GOT3 (cell line): ENCODE data around the gene AK8.
"Not testable (repeated sequence)": the region's sequence is repeated elsewhere in the genome, so short reads cannot be mapped to it uniquely, and the experiment has no call there.

ENCODE experiments used
- DNase-seq: peaks from one replicate; lab custom pipeline; 2025; ENCODE audit warnings: mixed read lengths; lab: John Stamatoyannopoulos, UW

The AK8 gene

DNA sequence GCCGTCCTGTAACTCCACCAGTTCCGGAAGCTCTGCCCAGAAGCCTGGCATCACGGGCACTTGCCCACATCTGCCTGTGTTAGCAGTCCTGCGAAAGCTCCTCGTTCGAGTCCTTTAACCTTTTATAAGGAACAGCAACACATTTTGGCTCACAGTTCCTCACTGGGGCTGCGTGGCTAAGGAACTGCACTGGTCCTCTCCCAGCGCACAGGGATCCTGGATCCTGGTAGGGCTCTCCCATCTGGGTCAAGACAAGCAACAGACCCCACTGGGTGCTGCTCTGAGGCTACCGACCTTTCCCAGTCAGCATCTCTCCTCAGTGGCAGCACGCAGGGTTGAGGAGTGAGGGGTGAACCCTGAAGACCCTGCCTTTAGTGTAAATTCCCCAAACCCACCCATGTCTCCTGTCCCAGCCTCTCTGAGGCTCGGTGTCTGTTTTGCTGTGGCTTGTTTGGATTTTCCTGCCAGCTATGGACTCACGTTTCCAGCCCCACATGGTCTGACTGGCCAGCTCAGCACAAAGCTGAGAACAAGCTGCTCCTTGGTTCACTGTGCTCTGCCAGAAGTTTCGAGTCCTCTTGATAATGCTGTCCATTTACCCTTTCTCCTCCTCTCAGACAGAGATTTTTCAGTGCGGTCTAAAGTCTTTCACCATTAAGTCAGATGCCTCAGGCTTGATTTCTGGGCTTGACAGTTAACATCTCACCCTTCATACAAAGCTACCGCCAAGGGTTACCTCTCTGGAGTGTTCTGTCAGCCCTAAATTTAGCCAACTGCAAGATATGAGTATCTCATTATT lies 80.0 kb downstream of the AK8 start:
- DNase-seq, result no peak

DNA sequence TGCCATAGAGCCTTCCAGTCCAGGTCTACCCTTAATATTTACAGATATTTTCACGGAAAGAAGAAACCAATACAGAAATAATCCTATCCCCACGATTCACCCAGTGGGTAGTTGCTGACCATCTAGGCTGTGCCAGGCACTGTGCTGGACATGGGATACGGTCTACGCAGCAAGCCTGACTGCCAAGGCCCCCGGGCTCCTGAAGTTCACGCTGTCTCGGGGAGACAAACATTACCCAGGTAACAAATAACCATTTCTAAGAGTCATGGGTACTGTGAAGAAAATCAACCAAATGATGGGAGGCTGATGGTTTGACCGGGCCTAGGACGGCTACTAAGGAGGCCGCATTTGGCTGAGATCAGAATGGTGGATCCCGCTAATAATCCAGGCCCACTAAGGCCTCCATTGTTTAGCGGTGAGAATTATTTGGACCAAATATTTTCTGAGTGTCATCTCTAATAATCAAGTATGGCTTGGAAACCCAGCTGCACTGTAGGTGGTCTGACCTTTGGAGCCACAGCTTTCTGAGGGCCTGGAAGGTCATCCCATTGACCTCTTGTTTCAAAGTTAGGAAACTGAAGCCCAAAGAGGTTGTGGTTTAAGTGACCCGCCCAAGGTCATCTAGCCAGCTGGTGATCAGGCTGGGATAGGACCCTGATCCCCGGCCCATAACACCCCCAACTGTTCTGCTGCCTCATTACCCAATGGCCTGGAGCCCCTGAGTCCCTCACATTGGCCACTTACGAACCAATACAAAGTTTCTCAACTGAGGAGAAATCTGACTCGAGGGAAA lies 82.4 kb downstream of the AK8 start:
- no peak for DNase-seq

DNA sequence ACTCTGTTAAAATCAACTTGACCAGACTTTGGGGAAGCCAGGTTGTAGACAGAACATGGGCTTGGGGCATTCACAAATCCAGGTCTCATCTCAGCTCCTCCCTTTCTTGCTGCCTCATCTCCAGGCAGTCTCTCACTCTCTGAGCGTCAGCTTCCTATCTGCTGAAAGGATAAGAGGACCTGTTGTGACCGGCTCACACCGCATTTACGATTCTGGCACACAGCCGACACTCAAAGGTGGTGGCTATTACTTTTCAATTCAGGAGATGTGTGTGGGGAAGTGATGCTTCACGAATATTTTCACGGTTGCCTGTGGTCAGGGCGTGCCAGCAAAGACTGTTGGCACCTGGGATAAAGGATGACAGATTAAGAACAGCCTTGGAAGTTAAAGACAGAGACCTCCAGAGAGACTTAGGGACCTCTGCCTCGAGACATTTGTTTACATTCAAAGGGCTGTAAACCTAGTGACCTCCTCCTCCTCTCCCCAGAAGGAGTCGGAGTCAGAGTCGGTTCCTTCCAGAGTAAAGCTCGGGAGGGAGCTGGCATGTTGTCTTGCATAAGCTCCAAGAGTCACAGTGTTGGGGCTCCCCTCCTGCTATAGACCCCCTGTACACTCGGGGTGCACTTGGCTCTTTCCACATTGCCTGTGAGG lies 83.2 kb downstream of the AK8 start:
- no peak for DNase-seq

DNA sequence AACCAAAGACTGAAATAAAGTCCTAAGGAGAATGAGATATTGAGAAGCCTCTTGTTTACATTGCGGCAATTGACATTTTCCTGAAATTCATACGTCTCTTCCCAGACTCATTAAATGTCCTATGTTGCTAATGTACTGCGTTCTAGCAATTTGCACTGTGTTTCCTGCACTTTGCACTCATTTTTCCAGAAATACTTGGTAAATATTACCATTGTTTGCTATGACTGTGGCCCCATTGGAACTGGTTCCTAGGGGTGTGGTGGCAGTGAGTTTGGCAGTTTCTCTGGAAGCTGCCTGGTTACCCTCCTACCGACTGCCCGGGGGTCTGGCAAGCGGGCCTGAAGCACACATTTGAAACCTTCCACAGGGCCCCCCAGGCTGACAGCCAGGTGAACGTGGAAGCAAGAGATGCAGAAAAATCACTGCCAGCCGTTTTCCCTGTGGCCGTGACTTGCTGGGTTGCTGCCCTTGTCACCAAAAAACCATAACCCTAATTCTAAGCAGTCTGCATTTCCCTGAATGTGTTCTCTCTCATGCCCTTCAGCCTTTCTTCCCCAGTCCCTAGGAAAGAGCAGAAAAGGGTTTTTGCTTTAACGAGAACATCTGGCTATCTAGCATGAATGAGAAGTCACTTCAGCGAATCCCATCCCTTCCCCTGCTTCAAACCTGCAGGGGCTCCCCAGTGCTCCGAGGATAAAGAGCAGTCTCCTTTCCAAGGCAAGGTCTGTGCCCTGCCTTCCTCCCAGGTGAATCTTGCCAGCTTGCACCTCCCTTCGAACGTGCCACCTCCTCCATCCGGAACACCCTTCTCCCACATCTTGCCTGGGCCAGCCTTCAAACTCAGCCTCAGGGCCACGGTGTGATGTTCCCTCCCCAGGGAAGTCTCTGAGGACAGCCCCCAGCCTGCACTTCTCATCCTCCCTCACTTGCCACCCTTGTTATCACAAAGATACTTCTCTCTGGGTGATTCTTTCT lies 84.2 kb downstream of the AK8 start:
- DNase-seq, result no peak

DNA sequence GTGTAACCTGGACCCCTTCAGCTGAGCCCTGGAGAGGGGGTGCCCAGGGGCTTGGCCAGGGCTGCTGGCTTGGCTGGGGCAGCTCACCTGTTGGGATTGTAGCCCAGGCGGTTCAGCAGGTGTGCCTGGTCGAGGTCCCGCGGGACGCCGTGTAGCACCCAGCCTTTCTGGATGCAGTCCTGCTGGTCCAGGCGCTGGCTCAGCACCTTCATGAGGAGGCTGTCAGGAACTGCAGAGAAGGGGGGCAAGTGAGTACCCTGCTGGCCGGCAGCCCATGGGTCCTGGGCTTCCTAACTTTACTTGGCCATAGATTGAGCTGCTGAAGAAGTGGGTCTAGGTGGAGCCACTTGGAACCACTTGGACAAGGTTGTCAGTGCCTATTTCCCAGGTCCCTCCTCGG lies 85.5 kb downstream of the AK8 start:
- DNase-seq, result no peak

DNA sequence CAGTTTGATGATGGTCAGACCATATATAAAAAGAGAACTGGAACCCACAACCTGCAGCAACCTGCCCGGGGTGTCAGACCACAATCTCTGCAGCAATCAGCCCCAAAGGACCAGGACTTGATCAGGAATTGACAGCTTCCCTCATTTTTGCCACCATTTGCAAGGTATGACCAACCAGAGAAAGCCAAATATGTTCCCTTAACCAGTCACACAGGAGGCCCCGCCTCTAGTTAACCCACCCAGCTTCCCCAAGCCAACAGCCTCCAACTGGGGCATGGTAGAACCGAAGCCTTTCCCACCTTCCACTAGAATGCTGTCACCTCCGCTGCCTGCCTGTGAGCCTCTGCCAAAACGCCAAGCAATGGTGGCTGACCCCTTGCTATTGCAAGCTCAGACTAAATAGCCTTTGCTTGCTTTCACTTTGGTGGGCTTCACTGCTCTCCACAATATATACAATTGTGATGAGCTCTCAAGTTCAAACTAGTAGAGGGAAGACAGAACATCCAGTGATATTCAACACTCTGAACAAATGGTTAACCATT lies 86.3 kb downstream of the AK8 start:
- DNase-seq, result no peak

DNA sequence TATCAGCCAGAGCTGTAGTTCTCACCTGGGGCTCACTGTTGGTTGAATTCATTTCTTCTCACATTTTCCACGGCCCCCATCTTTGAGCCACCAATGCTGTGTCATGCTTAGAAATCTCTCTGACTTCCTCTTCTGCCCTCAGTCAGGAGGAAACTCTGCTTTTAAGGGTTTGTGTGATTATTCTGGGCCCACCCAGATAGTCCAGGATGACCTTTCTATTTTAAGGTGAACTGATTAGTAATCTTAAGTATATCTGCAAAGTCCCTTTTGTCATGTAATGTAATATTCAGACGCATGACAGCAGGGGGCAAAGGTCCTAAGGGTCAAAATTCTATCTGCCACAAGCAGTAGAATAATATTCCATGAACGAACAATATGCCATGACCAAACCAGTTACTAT lies 88.4 kb downstream of the AK8 start:
- DNase-seq, result no peak

DNA sequence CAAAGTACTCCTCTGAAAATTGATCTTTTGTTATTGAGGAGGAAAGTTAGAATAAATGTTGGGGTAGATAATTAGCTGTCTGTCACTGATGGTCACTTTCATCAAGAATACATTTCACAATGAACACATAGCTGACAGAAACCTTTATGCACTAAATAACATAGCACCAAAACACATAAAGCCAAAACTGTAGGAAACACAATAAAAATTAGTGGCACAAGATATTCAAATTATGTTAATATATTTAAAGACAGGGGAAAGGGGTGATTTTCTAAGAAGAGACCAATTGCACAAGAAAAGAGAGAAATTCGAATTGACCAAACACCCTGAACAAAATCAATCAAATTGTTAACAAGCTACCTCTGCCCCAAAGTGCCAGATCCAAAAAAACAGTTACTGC lies 89.7 kb downstream of the AK8 start:
- no peak for DNase-seq

DNA sequence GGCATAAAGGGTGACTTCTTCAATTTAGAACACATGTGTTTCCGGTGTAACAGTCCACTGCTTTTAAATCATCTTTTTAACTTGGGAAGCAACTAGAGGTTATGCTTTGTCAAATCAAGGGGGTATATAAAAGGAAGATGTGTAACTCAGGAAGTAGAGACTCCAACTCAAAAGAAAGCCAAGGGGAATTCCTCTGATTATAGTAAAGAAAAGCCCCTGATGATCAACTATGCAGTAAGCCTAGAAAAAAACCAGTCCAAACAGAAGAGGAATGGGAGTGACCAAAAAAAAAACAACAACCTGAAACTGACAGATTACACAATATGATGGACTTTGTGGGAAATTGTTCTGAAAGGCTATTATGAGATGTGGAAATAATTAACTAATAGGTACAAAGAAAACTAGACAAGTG lies 90.3 kb downstream of the AK8 start:
- DNase-seq, result no peak

DNA sequence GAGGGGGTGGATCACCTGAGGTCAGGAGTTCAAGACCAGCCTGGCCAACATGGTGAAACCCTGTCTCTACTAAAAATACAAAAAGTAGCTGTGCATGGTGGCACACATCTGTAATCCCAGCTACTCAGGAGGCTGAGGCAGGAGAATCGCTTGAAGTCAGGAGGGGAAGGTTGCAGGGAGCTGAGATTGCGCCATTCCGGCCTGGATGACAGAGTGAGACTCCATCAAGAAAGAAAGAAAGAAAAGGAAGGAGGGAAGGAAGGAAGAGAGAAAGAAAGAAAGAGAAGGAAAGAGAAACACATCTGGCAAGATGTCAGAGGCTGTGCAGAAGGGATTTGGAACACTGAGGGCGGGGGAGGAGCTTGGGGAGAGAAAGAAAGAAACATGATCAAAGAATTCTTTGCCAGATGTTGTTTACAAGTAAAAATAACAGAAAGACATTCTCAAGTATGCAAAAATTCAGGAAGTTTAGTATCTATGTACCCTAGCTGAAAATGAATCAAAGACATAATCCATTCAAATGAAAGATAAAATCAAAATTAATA lies 93.7 kb downstream of the AK8 start:
- DNase-seq, result no peak

DNA sequence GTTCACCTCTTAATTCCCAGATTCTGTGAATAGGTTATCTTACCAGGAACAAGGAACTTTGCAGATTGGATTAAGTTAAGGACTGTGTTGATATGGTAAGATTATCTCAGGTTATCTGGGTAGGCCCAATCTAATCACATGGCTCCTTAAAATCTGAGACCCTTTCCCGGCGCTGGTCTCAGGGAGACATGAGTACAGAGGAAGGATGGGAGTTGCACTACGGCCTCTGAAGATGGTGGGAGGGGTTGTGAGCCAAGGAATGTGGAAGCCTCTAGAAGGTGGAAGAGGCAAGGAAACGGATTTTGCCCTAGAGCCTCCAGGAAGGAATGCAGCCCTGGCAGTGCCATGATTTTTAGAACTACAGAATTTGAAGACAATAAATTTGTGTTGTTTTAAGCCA lies 95.1 kb downstream of the AK8 start:
- DNase-seq, result no peak

DNA sequence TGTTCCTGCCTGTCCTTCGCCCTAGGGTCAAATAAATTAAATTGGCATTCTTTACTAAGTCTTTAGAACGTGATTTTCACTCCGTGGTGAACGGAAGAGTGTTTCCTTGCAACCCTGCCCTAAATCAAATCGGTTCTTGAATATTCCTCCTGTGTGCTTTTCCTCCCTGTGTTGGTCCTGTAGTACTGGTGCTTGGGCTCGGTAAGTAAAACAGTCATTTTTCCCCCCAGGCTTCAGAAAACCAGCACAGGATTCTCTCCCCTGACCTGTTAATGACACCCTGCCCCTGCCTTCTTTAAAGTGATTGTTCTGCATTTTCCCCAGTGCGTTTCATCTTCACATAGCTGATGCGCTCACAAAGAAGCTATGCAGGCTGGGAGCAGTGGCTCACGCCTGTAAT lies 96.0 kb downstream of the AK8 start:
- no peak for DNase-seq

DNA sequence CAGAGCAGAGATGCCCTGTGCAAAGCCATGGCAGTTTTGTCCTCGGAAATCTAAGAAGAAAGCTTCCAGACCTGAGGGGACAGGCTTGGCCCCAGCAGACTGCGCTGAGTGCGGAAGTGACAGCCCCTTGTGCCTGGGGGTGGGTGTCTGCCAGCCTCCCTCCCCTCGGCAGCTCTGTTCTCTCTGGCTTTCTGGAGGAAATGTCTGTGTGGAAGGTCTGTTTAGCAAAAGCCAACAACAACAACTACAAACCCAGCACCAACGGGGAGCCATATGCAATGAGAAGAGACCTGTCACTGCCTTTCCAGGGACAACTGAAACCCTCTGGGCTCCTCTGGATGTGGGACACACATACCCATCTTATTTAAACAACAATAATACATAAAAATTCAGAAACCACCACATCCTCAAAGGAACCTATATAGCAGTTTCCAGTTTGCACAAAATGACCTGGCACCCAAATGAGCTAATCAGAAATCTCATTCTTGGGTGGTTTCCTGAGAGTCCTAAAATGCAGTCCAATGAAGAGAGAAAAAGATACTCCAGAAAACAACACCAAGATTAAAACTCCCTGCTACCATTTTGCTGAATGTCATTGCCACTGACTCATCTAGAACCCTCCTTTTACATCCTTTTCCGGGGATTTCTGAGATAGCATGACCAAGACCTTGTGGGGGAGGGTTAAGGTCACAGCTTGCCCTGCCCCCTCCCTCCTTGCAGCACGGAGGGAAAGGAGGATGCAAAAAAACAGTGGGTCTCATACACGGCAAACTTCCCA lies 97.7 kb downstream of the AK8 start:
- DNase-seq, result no peak

DNA sequence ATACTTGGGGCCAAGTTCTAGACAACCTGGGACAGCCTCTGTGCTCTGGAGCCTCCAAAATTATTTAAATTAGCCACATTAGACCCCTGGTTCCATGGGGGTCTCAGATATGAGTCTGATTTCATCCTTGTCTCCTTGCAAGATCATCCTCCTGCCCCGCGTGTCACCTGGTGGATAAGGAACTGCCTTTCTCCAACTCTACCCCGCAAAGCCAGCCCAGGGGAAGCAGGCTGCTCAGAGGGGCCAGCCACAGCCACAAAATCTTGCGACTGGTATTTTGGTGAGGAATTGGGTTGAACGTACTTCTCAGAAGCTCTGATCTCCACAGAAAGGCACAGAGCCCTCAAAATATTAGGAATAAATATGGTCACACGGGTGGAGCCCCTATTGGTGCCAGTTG lies 101.2 kb downstream of the AK8 start:
- no peak for DNase-seq

DNA sequence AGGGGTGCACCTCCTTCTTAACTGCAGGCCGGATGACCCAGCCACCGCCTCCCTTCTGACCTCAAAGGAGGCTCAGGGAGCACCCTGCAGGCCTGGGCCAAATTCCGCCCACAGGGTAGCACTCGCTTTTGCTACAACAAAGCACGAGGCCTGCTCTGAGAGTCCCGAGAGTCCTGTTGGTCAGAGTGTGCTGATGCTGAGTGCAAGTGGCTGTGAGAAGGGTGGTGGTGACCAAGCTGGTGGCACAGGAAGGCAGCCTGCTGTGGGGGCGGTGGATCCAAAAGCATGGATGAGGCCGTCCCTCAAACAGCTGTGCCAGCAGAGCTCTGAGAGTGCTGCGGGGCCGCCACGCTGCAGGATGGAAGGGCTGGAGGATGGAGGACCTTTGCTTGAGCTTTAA lies 101.8 kb downstream of the AK8 start:
- DNase-seq, result no peak

DNA sequence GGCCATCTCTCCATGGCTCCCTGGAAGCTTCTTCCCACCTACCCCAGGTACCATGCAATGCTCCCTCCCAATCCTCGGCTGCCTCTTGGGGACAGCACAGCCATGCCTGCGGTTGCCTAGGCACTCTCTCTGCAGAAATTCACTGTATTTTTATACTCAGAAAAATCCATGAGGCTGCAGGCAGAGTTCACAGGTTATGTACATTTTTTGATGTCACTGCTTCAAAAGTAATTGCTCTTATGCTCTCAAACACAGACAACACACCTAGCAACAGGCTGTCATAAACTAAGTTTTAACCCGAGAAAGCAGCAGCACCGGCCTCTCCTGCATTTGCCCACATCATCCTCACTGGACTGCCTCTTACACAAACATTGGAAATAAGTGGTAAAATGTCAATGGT lies 102.4 kb downstream of the AK8 start:
- no peak for DNase-seq

DNA sequence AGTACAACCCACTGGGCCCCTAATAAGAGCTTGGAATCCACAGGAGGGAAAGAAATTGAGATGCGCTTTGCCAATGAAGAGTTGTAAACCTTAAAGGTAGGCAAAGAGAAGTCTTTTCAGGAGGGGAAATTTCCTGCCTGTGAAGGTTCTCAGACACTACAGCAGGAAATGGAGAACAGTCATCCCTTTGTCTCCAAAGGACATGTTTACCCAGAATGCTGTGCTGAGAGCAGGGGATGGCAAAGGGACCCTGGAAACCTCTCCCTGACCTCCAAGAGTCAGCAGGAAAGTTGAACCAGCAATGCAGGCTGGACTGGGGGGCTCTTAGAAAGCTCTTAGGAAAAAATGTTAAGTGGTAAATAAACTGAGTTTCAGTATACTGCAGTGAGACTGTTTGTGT lies 103.2 kb downstream of the AK8 start:
- DNase-seq, result no peak

DNA sequence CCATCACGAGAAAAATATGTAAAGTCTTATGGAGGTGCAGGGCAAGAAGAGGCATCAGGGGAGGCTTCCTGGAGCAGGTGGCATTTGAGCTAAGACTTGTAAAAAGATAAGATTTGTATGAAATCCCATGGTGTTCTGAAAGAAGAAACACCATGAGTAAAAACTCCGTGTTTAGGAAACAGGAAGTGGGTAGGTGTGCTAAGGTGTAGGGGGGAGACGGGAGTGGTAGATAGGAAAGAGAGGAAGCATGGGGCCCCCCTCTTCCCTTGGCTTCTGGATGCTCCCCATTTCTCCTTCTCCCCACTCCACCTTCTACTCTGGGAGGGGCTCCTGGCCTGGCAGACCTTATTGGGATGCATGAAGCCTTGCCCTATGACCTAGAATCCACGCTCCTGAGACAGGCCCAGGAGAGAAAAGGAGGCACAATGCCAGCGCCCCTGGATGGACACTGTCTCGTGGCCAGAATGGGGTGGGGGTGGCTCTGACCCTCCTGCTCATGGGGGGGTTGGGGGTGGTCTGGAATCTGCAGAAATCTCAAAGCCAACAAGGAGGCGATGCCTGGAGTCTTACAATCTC lies 104.2 kb downstream of the AK8 start:
- DNase-seq, result no peak

DNA sequence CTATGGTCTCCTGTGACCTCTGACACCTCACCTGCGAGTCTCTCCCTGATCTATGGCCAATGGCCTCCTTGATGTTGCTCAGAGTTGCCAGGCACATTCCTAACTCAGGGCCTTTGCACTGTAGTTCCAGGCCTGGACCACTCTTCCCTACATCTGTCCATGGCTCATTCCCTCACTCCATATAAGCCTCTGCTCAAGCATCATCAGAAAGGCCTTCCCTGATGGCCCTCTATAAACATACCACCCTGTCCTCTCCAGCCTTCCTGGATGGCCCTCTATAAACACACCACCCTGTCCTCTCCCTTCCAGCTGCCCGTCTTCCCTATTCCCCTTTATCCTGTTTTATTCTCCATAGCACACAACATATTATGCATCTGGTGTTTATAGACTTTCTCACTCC lies 105.0 kb downstream of the AK8 start:
- no peak for DNase-seq

DNA sequence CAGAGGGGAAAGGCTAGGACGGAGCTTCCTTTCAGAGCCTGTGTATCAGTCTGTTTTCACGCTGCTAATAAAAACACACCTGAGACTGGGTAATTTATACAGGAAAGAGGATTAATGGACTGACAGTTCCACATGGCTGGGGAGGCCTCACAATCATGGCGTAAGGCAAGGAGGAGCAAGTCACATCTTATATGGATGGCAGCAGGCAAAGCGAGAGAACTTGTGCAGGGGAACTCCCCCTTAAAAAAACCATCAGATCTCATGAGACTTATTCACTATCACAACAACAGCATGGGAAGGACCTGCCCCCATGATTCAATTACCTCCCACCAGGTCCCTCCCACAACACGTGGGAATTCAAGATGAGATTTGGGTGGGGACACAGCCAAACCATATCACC lies 106.3 kb downstream of the AK8 start:
- DNase-seq, result not testable (repeated sequence)
